H9 (cell line): ENCODE measurements around the gene SEPTIN12. TPM values are rescaled to one million over a fixed set of nuclear protein-coding genes. Genes with fewer than 3 reads are reported as not detected.

Source experiments
- DNase-seq: peaks from one replicate; pipeline ENCODE4 v3.0.0-alpha.2; 2017
- H2AFZ ChIP-seq: one replicate; pipeline ENCODE4 v1.6.1; 2013; ENCODE audit warnings: mild to moderate bottlenecking, low read length, control low read depth, moderate library complexity
- H2AK5ac ChIP-seq: 2 replicates; pipeline ENCODE4 v1.6.1; 2013; ENCODE audit warnings: low read length, control low read depth, mixed read lengths; ENCODE audit not compliant: insufficient read length
- H2BK120ac ChIP-seq: one replicate; pipeline ENCODE4 v1.6.1; 2013; ENCODE audit warnings: low read depth, mild to moderate bottlenecking, low read length, control low read depth, inconsistent platforms; ENCODE audit not compliant: poor library complexity, severe bottlenecking
- H2BK12ac ChIP-seq: 2 replicates; pipeline ENCODE4 v1.6.1; 2013; ENCODE audit warnings: low read length, control low read depth, mixed read lengths, low read depth; ENCODE audit not compliant: insufficient read length
- H2BK15ac ChIP-seq: 2 replicates; pipeline ENCODE4 v1.6.1; 2013; ENCODE audit warnings: low read depth, low read length, control low read depth
- H2BK20ac ChIP-seq: one replicate; pipeline ENCODE4 v1.6.1; 2013; ENCODE audit warnings: low read depth, mild to moderate bottlenecking, low read length, control low read depth, inconsistent platforms; ENCODE audit not compliant: poor library complexity, severe bottlenecking
- H2BK5ac ChIP-seq: 2 replicates; pipeline ENCODE4 v1.6.1; 2013; ENCODE audit warnings: low read length, control low read depth, mixed read lengths; ENCODE audit not compliant: insufficient read length
- H3K14ac ChIP-seq: 2 replicates; pipeline ENCODE4 v1.6.1; 2013; ENCODE audit warnings: low read length, control low read depth; ENCODE audit not compliant: insufficient read depth
- H3K18ac ChIP-seq: 2 replicates; pipeline ENCODE4 v1.6.1; 2013; ENCODE audit warnings: low read depth, mild to moderate bottlenecking, mixed read lengths, low read length, control low read depth; ENCODE audit not compliant: insufficient read length
- H3K23ac ChIP-seq: 2 replicates; pipeline ENCODE4 v1.6.1; 2013; ENCODE audit warnings: low read length, control low read depth, mixed read lengths, low read depth; ENCODE audit not compliant: insufficient read length
- H3K23me2 ChIP-seq: 2 replicates; pipeline ENCODE4 v1.6.1; 2013; ENCODE audit warnings: low read depth, mild to moderate bottlenecking, mixed read lengths, low read length, control low read depth; ENCODE audit not compliant: insufficient read length, poor library complexity, severe bottlenecking
- H3K27ac ChIP-seq: 2 replicates; pipeline ENCODE4 v1.5.1; 2013; ENCODE audit warnings: low read length, control low read depth, mixed read lengths, low read depth; ENCODE audit not compliant: insufficient read length
- H3K27me3 ChIP-seq: 2 replicates; pipeline ENCODE4 v1.6.1; 2013; ENCODE audit warnings: low read length, control low read depth, inconsistent platforms; ENCODE audit not compliant: insufficient read depth
- H3K4ac ChIP-seq: 2 replicates; pipeline ENCODE4 v1.6.1; 2013; ENCODE audit warnings: low read depth, mild to moderate bottlenecking, control low read depth, inconsistent platforms, low read length, moderate library complexity
- H3K4me1 ChIP-seq: 2 replicates; pipeline ENCODE4 v1.6.1; 2013; ENCODE audit warnings: low read length, control low read depth, inconsistent platforms; ENCODE audit not compliant: insufficient read depth
- H3K4me2 ChIP-seq: 2 replicates; pipeline ENCODE4 v1.6.1; 2013; ENCODE audit warnings: low read length, control low read depth, mixed read lengths; ENCODE audit not compliant: insufficient read length, insufficient read depth
- H3K56ac ChIP-seq: 2 replicates; pipeline ENCODE4 v1.6.1; 2013; ENCODE audit warnings: low read depth, mild to moderate bottlenecking, mixed read lengths, low read length, control low read depth; ENCODE audit not compliant: insufficient read length
- H3K79me1 ChIP-seq: 2 replicates; pipeline ENCODE4 v1.6.1; 2013; ENCODE audit warnings: low read depth, mild to moderate bottlenecking, moderate library complexity, low read length, control low read depth, inconsistent platforms; ENCODE audit not compliant: insufficient read depth, poor library complexity, severe bottlenecking
- H3K79me2 ChIP-seq: 2 replicates; pipeline ENCODE4 v1.6.1; 2013; ENCODE audit warnings: low read length, control low read depth, inconsistent platforms; ENCODE audit not compliant: insufficient read depth
- H3K9ac ChIP-seq: 2 replicates; pipeline ENCODE4 v1.6.1; 2013; ENCODE audit warnings: low read length, control low read depth, mixed read lengths; ENCODE audit not compliant: insufficient read length; ENCODE audit errors: extremely low read depth
- H3K9me3 ChIP-seq: one replicate; pipeline ENCODE4 v1.6.1; 2013; ENCODE audit warnings: low read depth, low read length, inconsistent platforms; ENCODE audit not compliant: control insufficient read depth
- H3T11ph ChIP-seq: one replicate; pipeline ENCODE4 v1.6.1; 2013; ENCODE audit warnings: mild to moderate bottlenecking, low read length, control low read depth, inconsistent platforms
- H4K20me1 ChIP-seq: one replicate; pipeline ENCODE4 v1.6.1; 2013; ENCODE audit not compliant: control insufficient read depth, insufficient read length, insufficient read depth
- H4K5ac ChIP-seq: 2 replicates; pipeline ENCODE4 v1.6.1; 2013; ENCODE audit warnings: low read depth, mild to moderate bottlenecking, mixed read lengths, low read length, control low read depth; ENCODE audit not compliant: insufficient read length
- H4K8ac ChIP-seq: replicated peaks from 2 replicates; pipeline ENCODE4 v1.6.1; 2013; ENCODE audit warnings: low read length, control low read depth, mixed read lengths, low read depth; ENCODE audit not compliant: insufficient read length
- H4K91ac ChIP-seq: 2 replicates; pipeline ENCODE4 v1.6.1; 2013; ENCODE audit warnings: low read depth, mild to moderate bottlenecking, moderate library complexity, mixed read lengths, low read length, control low read depth; ENCODE audit not compliant: insufficient read length
- H3K27ac Mint-ChIP-seq, 3 experiments: 2 replicates in 2 of 3; 3 replicates in 1 of 3; pipeline ENCODE4 v1.8.0; 2020 to 2021; ENCODE audit warnings: mixed read lengths in 3 of 3, mild to moderate bottlenecking in 1 of 3, moderate library complexity in 1 of 3
- H3K27me3 Mint-ChIP-seq: 2 replicates; pipeline ENCODE4 v1.8.0; 2021; ENCODE audit warnings: low read depth, mild to moderate bottlenecking, moderate library complexity, mixed read lengths
- H3K36me3 Mint-ChIP-seq, 3 experiments: 2 replicates in 2 of 3; 3 replicates in 1 of 3; pipeline ENCODE4 v1.8.0; 2020 to 2021; ENCODE audit warnings: low read depth in 3 of 3, mixed read lengths in 3 of 3; ENCODE audit not compliant: insufficient read depth in 1 of 3
- H3K4me1 Mint-ChIP-seq, 2 experiments: 2 replicates each; pipeline ENCODE4 v1.8.0; 2020; ENCODE audit warnings: mixed read lengths in 2 of 2
- H3K4me3 Mint-ChIP-seq, 2 experiments: 2 replicates in 1 of 2; 3 replicates in 1 of 2; pipeline ENCODE4 v1.8.0; 2020 to 2021; ENCODE audit warnings: mild to moderate bottlenecking in 2 of 2, mixed read lengths in 2 of 2, moderate library complexity in 1 of 2
- H3K9me3 Mint-ChIP-seq, 2 experiments: 2 replicates in 1 of 2; 3 replicates in 1 of 2; pipeline ENCODE4 v1.8.0; 2020; ENCODE audit warnings: mild to moderate bottlenecking in 2 of 2, mixed read lengths in 2 of 2, moderate library complexity in 1 of 2
- WGBS: extraction: QIAGEN DNeasy Blood & Tissue Kit; methylation state at CpG from one replicate; pipeline ENCODE4 v1.1.7; 2013; ENCODE audit warnings: missing lambda C conversion rate, low lambda C conversion rate, mixed read lengths; ENCODE audit not compliant: insufficient read length; ENCODE audit errors: extremely low coverage; 5-methylcytosine and 5-hydroxymethylcytosine counted together
- total RNA-seq: library from RNA; stranded (reverse); gene quantifications from 2 replicates; pipeline ENCODE4 v1.2.1, GENCODE V29; 2021
- TF ChIP-seq, protein P1 (sequence below): fragments of 200-600 bp; sonication (generic); conservative IDR thresholded peaks from 3 replicates; pipeline ENCODE4 v1.8.0; 2021; ENCODE audit warnings: antibody characterized with exemption, mild to moderate bottlenecking

Gene SEPTIN12
- total RNA-seq, 1 experiment from 2014 or later: 0.48 TPM

DNA sequence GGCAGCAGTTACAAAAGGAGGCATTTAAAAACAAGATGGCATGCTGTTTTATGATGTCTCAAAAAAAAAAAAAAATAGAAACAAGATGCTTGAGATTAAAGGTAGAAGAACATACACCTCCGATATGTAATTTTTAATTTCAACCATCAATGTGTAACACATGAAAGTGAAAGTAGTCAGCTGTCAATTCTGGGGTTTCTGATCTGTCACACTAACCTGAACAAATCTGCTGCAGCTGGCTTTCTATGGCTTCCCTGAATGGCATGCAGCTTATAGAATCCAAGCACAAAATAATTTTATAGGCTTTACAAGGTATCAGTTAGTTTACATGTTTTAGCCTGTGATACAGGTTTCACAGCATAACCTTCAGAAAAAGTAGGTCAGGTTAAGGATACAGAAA, 45.4 kb upstream of the SEPTIN12 start:
- no peak overlapping the region for H3T11ph ChIP-seq
- H3K79me1 ChIP-seq: no peaks in the 10 kb centered on the region
- no peak overlapping the region for H3K27ac Mint-ChIP-seq
- no peak overlapping the region for H2BK20ac ChIP-seq
- TF ChIP-seq, protein P1, sequence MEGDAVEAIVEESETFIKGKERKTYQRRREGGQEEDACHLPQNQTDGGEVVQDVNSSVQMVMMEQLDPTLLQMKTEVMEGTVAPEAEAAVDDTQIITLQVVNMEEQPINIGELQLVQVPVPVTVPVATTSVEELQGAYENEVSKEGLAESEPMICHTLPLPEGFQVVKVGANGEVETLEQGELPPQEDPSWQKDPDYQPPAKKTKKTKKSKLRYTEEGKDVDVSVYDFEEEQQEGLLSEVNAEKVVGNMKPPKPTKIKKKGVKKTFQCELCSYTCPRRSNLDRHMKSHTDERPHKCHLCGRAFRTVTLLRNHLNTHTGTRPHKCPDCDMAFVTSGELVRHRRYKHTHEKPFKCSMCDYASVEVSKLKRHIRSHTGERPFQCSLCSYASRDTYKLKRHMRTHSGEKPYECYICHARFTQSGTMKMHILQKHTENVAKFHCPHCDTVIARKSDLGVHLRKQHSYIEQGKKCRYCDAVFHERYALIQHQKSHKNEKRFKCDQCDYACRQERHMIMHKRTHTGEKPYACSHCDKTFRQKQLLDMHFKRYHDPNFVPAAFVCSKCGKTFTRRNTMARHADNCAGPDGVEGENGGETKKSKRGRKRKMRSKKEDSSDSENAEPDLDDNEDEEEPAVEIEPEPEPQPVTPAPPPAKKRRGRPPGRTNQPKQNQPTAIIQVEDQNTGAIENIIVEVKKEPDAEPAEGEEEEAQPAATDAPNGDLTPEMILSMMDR: no peak
- no peaks in the 10 kb centered on the region for H3K23me2 ChIP-seq
- H2BK5ac ChIP-seq: no peak overlapping the region
- H3K36me3 Mint-ChIP-seq: peaks cover 25 to 69% (median 55%) of the 10 kb centered on the region in 3 experiments; a peak in 6 of 7 replicates
- H4K8ac ChIP-seq: no peak overlapping the region
- H3K14ac ChIP-seq: no peak overlapping the region
- H3K4me3 Mint-ChIP-seq: no peak overlapping the region
- no peak overlapping the region for H2AK5ac ChIP-seq
- H3K79me2 ChIP-seq: peaks cover 3% of the 10 kb centered on the region; the same call in 1 of the 2 replicates
- no CpG with 5 or more reads among the region's 1 CpG for WGBS
- H3K9ac ChIP-seq: no peak overlapping the region
- H3K9me3 ChIP-seq: no peaks in the 10 kb centered on the region
- no peak overlapping the region for H2AFZ ChIP-seq
- no peaks in the 10 kb centered on the region for H3K4me1 Mint-ChIP-seq
- no peak overlapping the region for H2BK12ac ChIP-seq
- no peaks in the 10 kb centered on the region for H3K9me3 Mint-ChIP-seq
- no peak overlapping the region for H3K4me2 ChIP-seq
- no peak overlapping the region for H3K23ac ChIP-seq
- no peaks in the 10 kb centered on the region for H4K20me1 ChIP-seq
- H3K27ac ChIP-seq: no peak overlapping the region
- no peaks in the 10 kb centered on the region for H3K4me1 ChIP-seq
- H2BK15ac ChIP-seq: no peak overlapping the region
- H3K18ac ChIP-seq: no peak overlapping the region
- H2BK120ac ChIP-seq: no peak overlapping the region
- no peaks in the 10 kb centered on the region for H3K27me3 ChIP-seq
- no peak overlapping the region for H4K91ac ChIP-seq
- H3K56ac ChIP-seq: no peak overlapping the region
- H4K5ac ChIP-seq: no peak overlapping the region
- no peaks in the 10 kb centered on the region for H3K27me3 Mint-ChIP-seq
- DNase-seq: no peak
- no peak overlapping the region for H3K4ac ChIP-seq
